CD4-positive, alpha-beta memory T cell (primary cell): ENCODE results near the gene ITGA1. TPM values are rescaled to one million over a fixed set of nuclear protein-coding genes. Genes with fewer than 3 reads are reported as not detected.
A peak's percentile ranks its signal among the peaks of the same experiment; 100 is the strongest.

Experiments used
- CTCF ChIA-PET: fragments of 350-600 bp; sonication (Branson Sonifier 250); formaldehyde crosslinking; loops from one replicate; lab custom pipeline; 2021; ENCODE audit warnings: inconsistent platforms; ENCODE audit not compliant: partially characterized antibody; lab: Charles Lee
- POLR2A ChIA-PET: fragments of 350-600 bp; sonication (Branson Sonifier 250); formaldehyde crosslinking; loops from one replicate; lab custom pipeline; 2021; ENCODE audit not compliant: partially characterized antibody; lab: Charles Lee
- DNase-seq, 5 donors: peaks; one replicate each; pipeline versions ENCODE4 v3.0.0 to v3.0.0-alpha.2; 2020 to 2022; ENCODE audit warnings: mixed read lengths in 1 of 5
- H3K27ac ChIP-seq: one replicate; pipeline ENCODE4 v1.7.0; 2013; ENCODE audit warnings: low read depth, low read length
- H3K27me3 ChIP-seq: 2 replicates; pipeline ENCODE4 v1.7.0; 2013; ENCODE audit warnings: mild to moderate bottlenecking, low read length, moderate library complexity; ENCODE audit not compliant: insufficient read depth
- H3K36me3 ChIP-seq: 2 replicates; pipeline ENCODE4 v1.7.0; 2013; ENCODE audit warnings: mild to moderate bottlenecking, low read length, moderate library complexity; ENCODE audit not compliant: insufficient read depth
- H3K4me1 ChIP-seq: 2 replicates; pipeline ENCODE4 v1.7.0; 2013; ENCODE audit warnings: mild to moderate bottlenecking, low read length, moderate library complexity; ENCODE audit not compliant: insufficient read depth
- H3K4me3 ChIP-seq, 2 donors: one replicate each; pipeline ENCODE4 v1.7.0; 2013; ENCODE audit warnings: low read length in 2 of 2, mild to moderate bottlenecking in 1 of 2
- H3K9me3 ChIP-seq, 2 donors: one replicate each; pipeline ENCODE4 v1.7.0; 2013; ENCODE audit warnings: low read length in 2 of 2, control low read depth in 1 of 2; ENCODE audit not compliant: control insufficient read depth in 1 of 2
- H3K27ac Mint-ChIP-seq, 7 donors: one replicate each; pipeline ENCODE4 v1.8.0; 2020 to 2021; ENCODE audit warnings: mixed read lengths in 7 of 7, mild to moderate bottlenecking in 6 of 7, inconsistent platforms in 3 of 7, moderate library complexity in 3 of 7
- H3K27me3 Mint-ChIP-seq, 2 donors: one replicate each; pipeline ENCODE4 v1.8.0; 2020 to 2021; ENCODE audit warnings: mixed read lengths in 2 of 2
- H3K36me3 Mint-ChIP-seq, 2 donors: one replicate each; pipeline ENCODE4 v1.8.0; 2020 to 2021; ENCODE audit warnings: mixed read lengths in 2 of 2, inconsistent platforms in 1 of 2, mild to moderate bottlenecking in 1 of 2
- H3K4me1 Mint-ChIP-seq, 4 donors: one replicate each; pipeline ENCODE4 v1.8.0; 2020 to 2021; ENCODE audit warnings: mixed read lengths in 4 of 4, mild to moderate bottlenecking in 1 of 4
- H3K4me3 Mint-ChIP-seq, 8 donors: one replicate each; pipeline ENCODE4 v1.8.0; 2020 to 2021; ENCODE audit warnings: mixed read lengths in 8 of 8, mild to moderate bottlenecking in 7 of 8, moderate library complexity in 6 of 8, inconsistent platforms in 3 of 8
- H3K9me3 Mint-ChIP-seq, 8 donors: one replicate each; pipeline ENCODE4 v1.8.0; 2020 to 2021; ENCODE audit warnings: mixed read lengths in 8 of 8, mild to moderate bottlenecking in 5 of 8, inconsistent platforms in 3 of 8, moderate library complexity in 1 of 8
- intact Hi-C: fragments of 100-400 bp; cut with micrococcal nuclease; formaldehyde crosslinking; loops from one replicate; pipeline ENCODE4 v1.15.1; 2023
- polyA plus RNA-seq, 2 donors: library from polyadenylated mRNA; unstranded; fragments of 300-500 nt; fragmentation: Illumina TruSeq; gene quantifications; one replicate each; pipeline ENCODE4 v1.2.3, GENCODE V29; 2021
- total RNA-seq, 2 experiments: library from RNA; stranded (reverse); gene quantifications; one replicate each; pipeline ENCODE4 v1.2.3, GENCODE V29; 2021

Gene ITGA1
- total and polyA plus RNA-seq, 4 experiments from 2014 or later = 1.9 to 5.8 (median 4.8) TPM

- intact Hi-C loops = loop anchor here (2.0 to 5.0 kb wide), 4 partner anchors 40 to 119 kb away; partner anchors contain the start of gene MOCS2
- ChIA-PET CTCF (interaction anchor here (3.4 kb wide), 1 partner anchor 40 kb away, joined by 24 read pairs; no protein-coding TSS in a partner anchor), POLR2A (interaction anchor here (0.7 kb wide), 1 partner anchor 43 kb away, joined by 3 read pairs; no protein-coding TSS in a partner anchor)
- peaks cover 9% of the 10 kb centered on the region for H3K4me1 ChIP-seq
- Mint-ChIP-seq H3K9me3 (no peaks in the 10 kb centered on the region), H3K27me3 (peaks cover 1% of the 10 kb centered on the region in 2 donors), H3K27ac (peak overlapping the region in 4 of 7 donors; percentile 1 to 17 (median 4)), H3K4me1 (peaks cover 3 to 20% (median 12%) of the 10 kb centered on the region in 4 donors), H3K4me3 (peak overlapping the region; percentile 55 to 84 (median 77)), H3K36me3 (no peaks in the 10 kb centered on the region)
- H3K4me3 ChIP-seq = peak overlapping the region in 1 of 2 donors; percentile 67
- H3K9me3 ChIP-seq = no peaks in the 10 kb centered on the region
- no peaks in the 10 kb centered on the region for H3K27me3 ChIP-seq
- no peak overlapping the region for H3K27ac ChIP-seq
- no peaks in the 10 kb centered on the region for H3K36me3 ChIP-seq
- peak in 3 of 5 donors; percentile 1 to 19 (median 13) for DNase-seq
Measured at GRCh38 chr5:52988335-52989024, 200.8 kb downstream of the ITGA1 start.

- Mint-ChIP-seq H3K9me3 (no peaks in the 10 kb centered on the region), H3K36me3 (no peaks in the 10 kb centered on the region), H3K4me3 (peak within 1 kb of the TSS; percentile 76 to 88 (median 82)), H3K27ac (peak within 1 kb of the TSS in 6 of 7 donors; percentile 1 to 37 (median 12)), H3K4me1 (peaks cover 3 to 20% (median 12%) of the 10 kb centered on the region in 4 donors), H3K27me3 (peaks cover 0 to 1% of the 10 kb centered on the region in 2 donors)
- peaks cover 9% of the 10 kb centered on the region for H3K4me1 ChIP-seq
- no peak within 1 kb of the TSS for H3K27ac ChIP-seq
- no peaks in the 10 kb centered on the region for H3K27me3 ChIP-seq
- peak in 4 of 5 donors; percentile 6 to 23 (median 18) for DNase-seq
- no peaks in the 10 kb centered on the region for H3K36me3 ChIP-seq
- ChIA-PET POLR2A (no interaction called here), CTCF (interaction anchor here (1.0 to 3.4 kb wide), 2 partner anchors 41 to 108 kb away, joined by 3 to 24 read pairs; no protein-coding TSS in a partner anchor)
- intact Hi-C loops = loop anchor here (2.0 to 5.0 kb wide), 4 partner anchors 40 to 118 kb away; partner anchors contain the start of gene MOCS2
- peak within 1 kb of the TSS; percentile 67 to 84 for H3K4me3 ChIP-seq
- H3K9me3 ChIP-seq = no peaks in the 10 kb centered on the region
Measured at GRCh38 chr5:52989025-52989780, 201.5 kb downstream of the ITGA1 start, which contains the start of gene ITGA2. Gene ITGA2 (plus strand): TSS chr5:52989352. CDS start chr5:52989469, 117 bp downstream.

DNA sequence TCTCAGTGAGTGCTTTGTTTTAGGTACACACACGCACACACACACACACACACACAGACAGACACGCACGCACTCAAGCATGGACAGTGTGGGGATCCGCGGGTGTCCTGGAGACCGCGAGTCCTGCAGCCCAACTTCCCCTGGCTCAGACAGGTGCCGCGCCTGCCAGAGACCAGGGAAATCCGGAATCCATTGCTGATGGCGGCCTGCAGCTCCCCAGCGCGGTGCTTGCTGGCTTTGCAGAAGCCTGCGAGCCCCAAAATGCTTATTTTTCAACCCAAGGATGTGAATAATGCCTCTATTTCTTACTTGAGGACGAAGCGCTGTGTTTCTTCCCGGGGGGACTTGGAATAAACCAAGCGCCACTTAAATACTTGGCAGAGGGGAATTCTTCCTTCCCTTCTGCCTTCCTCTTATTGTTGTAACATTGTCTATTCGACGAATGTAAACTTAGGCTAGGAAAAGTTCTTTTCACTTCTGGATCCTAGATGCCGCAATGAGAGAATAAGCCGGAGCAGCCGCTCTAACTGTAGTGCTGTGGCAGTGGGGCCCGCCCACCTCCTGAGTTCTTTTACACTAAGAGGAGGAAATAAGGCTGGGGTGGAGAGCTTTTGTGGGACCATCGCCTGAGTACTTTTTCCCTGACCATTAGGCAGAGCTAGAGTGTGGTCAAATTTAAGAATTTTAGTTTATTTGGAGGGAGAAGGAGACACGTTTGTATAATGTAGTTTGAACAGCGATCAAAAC lies 202.2 kb downstream of the ITGA1 start:
- CTCF ChIA-PET = interaction anchor here (0.7 to 3.4 kb wide), 4 partner anchors 17 to 108 kb away, joined by 3 to 24 read pairs (median 4); no protein-coding TSS in a partner anchor
- intact Hi-C loops = loop anchor here (2.0 to 5.0 kb wide), 4 partner anchors 41 to 117 kb away; partner anchors contain the start of gene MOCS2

DNA sequence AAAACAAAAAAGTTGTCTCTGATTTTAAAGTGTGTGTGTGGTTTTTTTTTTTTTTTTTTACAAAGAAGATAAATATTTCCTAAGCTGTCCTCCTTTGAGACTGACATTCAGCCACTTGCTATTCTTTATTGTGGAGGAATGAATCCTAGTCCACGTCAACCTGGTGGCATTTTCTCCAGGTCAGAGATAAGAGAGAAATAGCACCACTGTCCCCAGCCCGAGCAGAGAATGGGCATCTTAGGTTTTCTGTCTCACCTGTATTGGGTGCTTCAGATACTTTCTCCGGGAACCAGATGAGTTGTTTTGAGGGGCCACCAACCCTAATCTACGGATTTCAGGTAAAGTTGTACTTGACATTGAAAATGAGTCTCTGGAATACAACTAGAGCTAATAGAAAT lies 202.8 kb downstream of the ITGA1 start:
- no peak overlapping the region for H3K4me3 ChIP-seq
- H3K36me3 ChIP-seq = no peaks in the 10 kb centered on the region
- no peaks in the 10 kb centered on the region for H3K9me3 Mint-ChIP-seq
- H3K27me3 Mint-ChIP-seq = peaks cover 0 to 1% of the 10 kb centered on the region in 2 donors
- no peak overlapping the region for H3K27ac Mint-ChIP-seq
- H3K27ac ChIP-seq = no peak overlapping the region
- POLR2A ChIA-PET = no interaction called here
- no peaks in the 10 kb centered on the region for H3K27me3 ChIP-seq
- peaks cover 3 to 20% (median 12%) of the 10 kb centered on the region in 4 donors for H3K4me1 Mint-ChIP-seq
- H3K4me1 ChIP-seq = peaks cover 9% of the 10 kb centered on the region
- H3K4me3 Mint-ChIP-seq = peak overlapping the region in 5 of 8 donors; percentile 5 to 81 (median 79)
- CTCF ChIA-PET = interaction anchor here (0.7 to 3.4 kb wide), 3 partner anchors 16 to 107 kb away, joined by 3 to 24 read pairs (median 4); no protein-coding TSS in a partner anchor
- intact Hi-C loops = no loop called here
- no peak for DNase-seq
- no peaks in the 10 kb centered on the region for H3K9me3 ChIP-seq
- H3K36me3 Mint-ChIP-seq = no peaks in the 10 kb centered on the region

More for the DNA sequence above, 202.2 kb downstream of the ITGA1 start:
- DNase-seq = peak in 4 of 5 donors; percentile 15 to 29 (median 23)
- Mint-ChIP-seq H3K27me3 (peaks cover 0 to 1% of the 10 kb centered on the region in 2 donors), H3K27ac (peak overlapping the region in 1 of 7 donors; percentile 17), H3K9me3 (no peaks in the 10 kb centered on the region), H3K4me1 (peaks cover 3 to 20% (median 12%) of the 10 kb centered on the region in 4 donors), H3K36me3 (no peaks in the 10 kb centered on the region), H3K4me3 (peak overlapping the region; percentile 76 to 88 (median 80))
- Histone ChIP-seq H3K27me3 (no peaks in the 10 kb centered on the region), H3K36me3 (no peaks in the 10 kb centered on the region), H3K27ac (no peak overlapping the region), H3K4me1 (peaks cover 9% of the 10 kb centered on the region), H3K4me3 (peak overlapping the region; percentile 67 to 84), H3K9me3 (no peaks in the 10 kb centered on the region)
- POLR2A ChIA-PET = no interaction called here

GRCh38 chr5:52993367-52993766 lies 205.7 kb downstream of the ITGA1 start:
- no peak overlapping the region for H3K4me3 Mint-ChIP-seq
- peaks cover 9% of the 10 kb centered on the region for H3K4me1 ChIP-seq
- intact Hi-C loops = no loop called here
- POLR2A ChIA-PET = no interaction called here
- H3K9me3 ChIP-seq = no peaks in the 10 kb centered on the region
- H3K27ac ChIP-seq = no peak overlapping the region
- H3K27me3 ChIP-seq = no peaks in the 10 kb centered on the region
- DNase-seq = no peak
- H3K4me1 Mint-ChIP-seq = peaks cover 3 to 12% (median 7%) of the 10 kb centered on the region in 4 donors
- H3K27ac Mint-ChIP-seq = no peak overlapping the region
- no peaks in the 10 kb centered on the region for H3K9me3 Mint-ChIP-seq
- no peaks in the 10 kb centered on the region for H3K36me3 Mint-ChIP-seq
- H3K4me3 ChIP-seq = no peak overlapping the region
- no peaks in the 10 kb centered on the region for H3K36me3 ChIP-seq
- peaks cover 0 to 1% of the 10 kb centered on the region in 2 donors for H3K27me3 Mint-ChIP-seq
- CTCF ChIA-PET = no interaction called here

DNA sequence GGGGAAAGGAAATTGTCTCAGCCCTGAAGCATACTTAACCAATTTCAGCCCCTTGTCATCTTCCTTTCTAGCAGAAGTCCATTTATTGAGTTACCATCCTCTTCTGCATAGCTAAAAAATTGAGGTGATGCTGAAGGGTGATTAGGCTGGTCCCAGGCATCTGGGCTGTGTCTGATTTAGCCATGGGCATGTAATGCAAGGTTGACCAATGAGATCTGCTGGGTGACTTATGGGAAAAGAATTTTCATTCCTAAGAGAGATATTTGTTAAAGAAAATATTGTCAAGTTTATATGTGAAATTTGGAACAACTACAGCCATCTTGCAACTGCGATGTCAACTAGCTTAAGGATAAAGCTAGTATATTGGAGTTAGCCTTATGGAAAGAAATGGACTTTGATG lies 206.6 kb downstream of the ITGA1 start:
- Histone ChIP-seq H3K27ac (no peak overlapping the region), H3K4me3 (no peak overlapping the region), H3K36me3 (no peaks in the 10 kb centered on the region), H3K27me3 (no peaks in the 10 kb centered on the region), H3K4me1 (peaks cover 9% of the 10 kb centered on the region), H3K9me3 (no peaks in the 10 kb centered on the region)
- Mint-ChIP-seq H3K36me3 (no peaks in the 10 kb centered on the region), H3K27me3 (no peaks in the 10 kb centered on the region), H3K4me3 (no peak overlapping the region), H3K27ac (no peak overlapping the region), H3K4me1 (peaks cover 0 to 8% (median 4%) of the 10 kb centered on the region in 4 donors), H3K9me3 (no peaks in the 10 kb centered on the region)
- ChIA-PET CTCF (no interaction called here), POLR2A (no interaction called here)
- intact Hi-C loops = no loop called here
- no peak for DNase-seq
